GM12878 (cell line): Measurements from ENCODE around the gene SLC23A2. TPM values are rescaled to one million over a fixed set of nuclear protein-coding genes. Genes with fewer than 3 reads are reported as not detected.
A peak's percentile ranks its signal among the peaks of the same experiment; 100 is the strongest.

Source experiments
- ATAC-seq: fragments of 200-7000 bp; cut with Tn5 transposase; 3 replicates; pipeline ENCODE4 v1.9.1; 2020; ENCODE audit warnings: mild to moderate bottlenecking, moderate library complexity
- BruUV-seq: library from RNA; stranded (reverse); fragments of 400-500 nt; replicated peaks from 2 replicates; lab custom pipeline; 2021; lab: Mats Ljungman, UMichigan
- CTCF ChIA-PET: fragments of 300-600 bp; sonication (Branson Sonifier 250); formaldehyde crosslinking; extraction: SDS; loops from one replicate; lab custom pipeline; 2021; ENCODE audit warnings: inconsistent platforms; lab: Yijun Ruan, JAX
- POLR2A ChIA-PET: fragments of 350-600 bp; formaldehyde crosslinking; extraction: SDS; loops from one replicate; lab custom pipeline; 2021; ENCODE audit warnings: inconsistent platforms; lab: Charles Lee
- RAD21 ChIA-PET: fragments of 300-600 bp; sonication (Branson Sonifier 250); formaldehyde crosslinking; loops from one replicate; lab custom pipeline; 2023; ENCODE audit warnings: antibody characterized with exemption; ENCODE audit not compliant: unreplicated experiment; lab: Charles Lee
- SMC1A ChIA-PET: fragments of 300-600 bp; sonication (Branson Sonifier 250); formaldehyde crosslinking; loops from one replicate; lab custom pipeline; 2023; ENCODE audit not compliant: unreplicated experiment, uncharacterized antibody; lab: Charles Lee
- DNase-seq: peaks from one replicate; pipeline ENCODE4 v3.0.0-alpha.2; 2011; ENCODE audit warnings: low read depth, low spot score
- FAIRE-seq: peaks from 3 replicates; lab custom pipeline; 2011; peaks lifted over from hg19 to GRCh38; lab: Jason Lieb, UNC
- H2AFZ ChIP-seq: 2 replicates; pipeline ENCODE4 v1.6.0; 2011; ENCODE audit warnings: low read depth, low read length, control low read depth; ENCODE audit not compliant: control insufficient read depth
- H3K27ac ChIP-seq: 2 replicates; pipeline ENCODE4 v1.5.1; 2011; ENCODE audit warnings: control low read depth; ENCODE audit not compliant: control insufficient read depth, insufficient read depth
- H3K27me3 ChIP-seq, 2 experiments: replicated peaks in 1 of 2; 2 replicates each; pipeline versions ENCODE4 v1.6.0 to v1.6.1; 2011; ENCODE audit warnings: low read length in 1 of 2; ENCODE audit not compliant: control insufficient read depth in 2 of 2, insufficient read depth in 2 of 2
- H3K36me3 ChIP-seq, 2 experiments: 2 replicates each; pipeline ENCODE4 v1.5.1; 2011; ENCODE audit warnings: low read length in 1 of 2; ENCODE audit not compliant: control insufficient read depth in 2 of 2, insufficient read depth in 2 of 2
- H3K4me1 ChIP-seq: 2 replicates; pipeline ENCODE4 v1.6.1; 2011; ENCODE audit warnings: mild to moderate bottlenecking, low read length, moderate library complexity, mixed read lengths; ENCODE audit not compliant: control insufficient read depth, insufficient read depth
- H3K4me2 ChIP-seq: 2 replicates; pipeline ENCODE4 v1.6.0; 2011; ENCODE audit warnings: control low read depth; ENCODE audit not compliant: control insufficient read depth, insufficient read depth
- H3K4me3 ChIP-seq: fragments of 200-600 bp; sonication (generic); 2 replicates; pipeline ENCODE4 v1.5.1; 2016
- H3K79me2 ChIP-seq: 2 replicates; pipeline ENCODE4 v1.6.0; 2011; ENCODE audit warnings: low read length; ENCODE audit not compliant: control insufficient read depth, insufficient read depth
- H3K9ac ChIP-seq: 2 replicates; pipeline ENCODE4 v1.8.0; 2011; ENCODE audit warnings: low read length, control low read depth, mixed read lengths; ENCODE audit not compliant: control insufficient read depth, insufficient read depth
- H3K9me3 ChIP-seq: replicated peaks from 3 replicates; pipeline ENCODE4 v1.5.1; 2011; ENCODE audit warnings: mild to moderate bottlenecking, low read length; ENCODE audit not compliant: control insufficient read depth, insufficient read depth
- H4K20me1 ChIP-seq: 2 replicates; pipeline ENCODE4 v1.6.0; 2011; ENCODE audit not compliant: control insufficient read depth, insufficient read depth
- CUX1 ChIP-seq: IDR thresholded peaks from 2 replicates; pipeline ENCODE4 v1.6.1; 2012; ENCODE audit warnings: improper control_type of control experiment, low read depth, low read length; ENCODE audit not compliant: insufficient replicate concordance
- GATAD2B ChIP-seq: fragments of 450-650 bp; conservative IDR thresholded peaks from 2 replicates; pipeline ENCODE4 v1.6.1; 2017; ENCODE audit warnings: low read depth, mild to moderate bottlenecking, moderate library complexity
- IKZF2 ChIP-seq, 2 experiments: fragments of 450-650 bp; IDR thresholded peaks; 2 replicates each; pipeline ENCODE4 v1.6.1; 2017; ENCODE audit warnings: mild to moderate bottlenecking in 2 of 2, moderate library complexity in 2 of 2
- RCOR1 ChIP-seq: conservative IDR thresholded peaks from 2 replicates; pipeline ENCODE4 v1.6.1; 2012; ENCODE audit warnings: low read depth, low read length, improper control_type of control experiment
- SMAD5 ChIP-seq: IDR thresholded peaks from 2 replicates; pipeline ENCODE4 v1.6.1; 2016; ENCODE audit warnings: antibody characterized with exemption, low read depth
- SMARCA5 ChIP-seq: fragments of 450-650 bp; IDR thresholded peaks from 2 replicates; pipeline ENCODE4 v1.6.1; 2017; ENCODE audit warnings: mild to moderate bottlenecking
- STAT3 ChIP-seq: IDR thresholded peaks from 2 replicates; pipeline ENCODE4 v1.6.1; 2011; ENCODE audit warnings: low read depth, low read length, improper control_type of control experiment
- ZNF384 ChIP-seq: IDR thresholded peaks from 2 replicates; pipeline ENCODE4 v1.6.1; 2012; ENCODE audit warnings: low read depth, mild to moderate bottlenecking, low read length, improper control_type of control experiment, borderline replicate concordance
- WGBS: methylation state at CpG from one replicate; pipeline ENCODE4 v1.1.6; 2016; ENCODE audit warnings: low lambda C conversion rate; ENCODE audit not compliant: insufficient replicate concordance, insufficient coverage; ENCODE audit errors: missing lambda C conversion rate; 5-methylcytosine and 5-hydroxymethylcytosine counted together
- in situ Hi-C: fragments of 300-500 bp; cut with MboI; formaldehyde crosslinking; loops from 9 replicates; pipeline ENCODE4 v1.14.3; 2018; ENCODE audit warnings: mixed read lengths
- intact Hi-C: fragments of 100-400 bp; cut with micrococcal nuclease; formaldehyde crosslinking; loops from one replicate; pipeline ENCODE4 v1.14.2; 2022; ENCODE audit not compliant: unreplicated experiment
- polyA plus RNA-seq, 11 experiments: library from polyadenylated mRNA; depleted of rRNA in 4 of 11; unstranded in 6 of 11; stranded (reverse) in 5 of 11; fragments of >200 nt; fragmentation: Nextera tagmentation in 4 of 11; fragmentation: Illumina TruSeq in 1 of 11; extraction: Ambion mirVana in 4 of 11; extraction: Trizol in 1 of 11; gene quantifications; 1 replicate in 1 of 11; 2 replicates in 10 of 11; pipeline versions ENCODE4 v1.2.1 to v1.2.3, GENCODE V29; 2011 to 2016; ENCODE audit warnings: inconsistent platforms in 2 of 11, missing spikeins in 2 of 11, low read depth in 1 of 11
- total RNA-seq, 4 experiments: library from RNA; depleted of rRNA in 3 of 4; stranded (reverse); fragments of >200 nt in 3 of 4; fragmentation: Illumina TruSeq in 1 of 4; extraction: Trizol in 1 of 4; gene quantifications; 2 replicates each; pipeline versions ENCODE4 v1.2.1 to v1.2.3, GENCODE V29; 2013 to 2021
- TF ChIP-seq, protein P1 (sequence below): IDR thresholded peaks from 2 replicates; pipeline ENCODE4 v1.6.1; 2011; ENCODE audit warnings: borderline replicate concordance, low read depth, mild to moderate bottlenecking, moderate library complexity, low read length; ENCODE audit not compliant: insufficient read depth, poor library complexity, severe bottlenecking

The SLC23A2 gene
- total and polyA plus RNA-seq, 10 of the 15 experiments (the other 5 are each of a cell fraction or from before 2014, with no cell fraction given), result 4.4 to 56.1 (median 35.5) TPM

GRCh38 chr20:4821590-4821989 is 179.7 kb downstream of the SLC23A2 start:
- Histone ChIP-seq H3K27me3 (no peaks in the 10 kb centered on the region), H3K4me2 (peak overlapping the region; percentile 30), H3K9me3 (no peaks in the 10 kb centered on the region), H3K9ac (peak overlapping the region; percentile 70), H3K4me1 (peaks cover 16% of the 10 kb centered on the region), H2AFZ (no peak overlapping the region), H3K36me3 (peaks cover 0 to 2% of the 10 kb centered on the region in 2 experiments; a peak in 2 of 4 replicates), H3K4me3 (peak overlapping the region; percentile 93), H4K20me1 (no peaks in the 10 kb centered on the region), H3K79me2 (peaks cover 15% of the 10 kb centered on the region), H3K27ac (peak overlapping the region; percentile 73)
- FAIRE-seq (peak; percentile 35), DNase-seq (no peak), ATAC-seq (no peak)
- ChIA-PET SMC1A (interaction anchor here (0.8 kb wide), 1 partner anchor 121 kb away, joined by 3 read pairs; no protein-coding TSS in a partner anchor), CTCF (interaction anchor here (0.6 kb wide), 1 partner anchor 1505 kb away, joined by 4 read pairs; no protein-coding TSS in a partner anchor), RAD21 (no interaction called here), POLR2A (no interaction called here)
- in situ Hi-C loops, result no loop called here
- no TSS peak for BruUV-seq
- intact Hi-C loops, result no loop called here
- TF ChIP-seq RCOR1 (no peak), SMARCA5 (no peak)
- WGBS, result 16% methylated on average over 5 of the region's 5 CpGs

DNA sequence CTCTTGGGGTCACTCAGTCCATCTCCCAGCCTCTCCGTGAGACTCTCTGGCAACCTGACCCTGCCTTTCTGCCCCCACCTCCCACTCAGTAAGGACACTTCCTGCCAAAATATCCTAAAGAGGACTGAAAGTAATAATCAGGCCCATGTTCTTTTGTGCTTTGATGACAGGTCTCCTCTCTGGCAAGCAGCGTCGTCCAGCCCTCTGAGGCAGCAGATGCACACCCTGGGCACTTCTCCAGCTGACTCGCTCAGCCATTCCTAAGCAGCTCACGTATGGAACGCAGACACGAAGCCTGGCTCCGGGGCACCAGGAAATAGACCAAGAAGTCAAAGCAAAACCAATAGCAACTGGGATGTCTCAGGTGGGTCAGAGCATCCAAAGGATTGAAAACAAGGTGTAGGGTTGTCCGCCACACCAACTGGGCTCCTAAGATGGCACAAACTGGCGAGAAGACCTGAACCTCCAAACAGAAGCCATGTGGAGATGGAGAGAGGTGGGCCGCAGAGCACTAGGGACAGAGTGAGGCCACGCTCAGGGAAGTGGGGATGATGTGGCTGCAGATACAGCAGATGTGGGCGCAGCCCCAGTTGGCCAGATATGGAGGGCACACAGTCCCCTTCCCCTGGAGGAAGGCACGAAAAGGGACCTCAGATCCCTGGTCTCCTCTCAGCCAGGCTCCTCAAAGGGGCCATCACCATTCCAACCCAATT is 180.3 kb downstream of the SLC23A2 start:
- Histone ChIP-seq H4K20me1 (no peaks in the 10 kb centered on the region), H3K9ac (peak overlapping the region; percentile 70), H3K4me1 (peaks cover 18% of the 10 kb centered on the region), H3K79me2 (peaks cover 15% of the 10 kb centered on the region), H3K4me2 (peak overlapping the region; percentile 30), H2AFZ (no peak overlapping the region), H3K27ac (no peak overlapping the region), H3K27me3 (no peaks in the 10 kb centered on the region), H3K4me3 (peak overlapping the region; percentile 93; the same call in 1 of the 2 replicates), H3K9me3 (no peaks in the 10 kb centered on the region), H3K36me3 (peaks cover 0 to 2% of the 10 kb centered on the region in 2 experiments; a peak in 2 of 4 replicates)
- FAIRE-seq, result no peak
- in situ Hi-C loops (no loop called here), intact Hi-C loops (no loop called here)
- WGBS, result 40% methylated on average over 14 of the region's 14 CpGs
- RAD21 ChIA-PET, result interaction anchor here (0.8 to 1.2 kb wide), 2 partner anchors 17 to 59 kb away, joined by 3 to 4 read pairs; no protein-coding TSS in a partner anchor
- no TSS peak for BruUV-seq
- no peak for ATAC-seq
- POLR2A ChIA-PET, result interaction anchor here (0.6 kb wide), 1 partner anchor 36 kb away, joined by 4 read pairs; no protein-coding TSS in a partner anchor
- no peak for DNase-seq
- SMC1A ChIA-PET, result interaction anchor here (1.7 to 1.8 kb wide), 4 partner anchors 96 to 152 kb away, joined by 4 to 7 read pairs (median 5); no protein-coding TSS in a partner anchor
- CTCF ChIA-PET, result interaction anchor here (1.5 to 2.2 kb wide), 3 partner anchors 12 to 129 kb away, joined by 3 to 8 read pairs (median 5); no protein-coding TSS in a partner anchor
- TF ChIP-seq GATAD2B, result no peak
- no peak for TF ChIP-seq STAT3
- no peak for TF ChIP-seq IKZF2 (IDR thresholded peaks at IDR 0.05)
- TF ChIP-seq, protein P1, sequence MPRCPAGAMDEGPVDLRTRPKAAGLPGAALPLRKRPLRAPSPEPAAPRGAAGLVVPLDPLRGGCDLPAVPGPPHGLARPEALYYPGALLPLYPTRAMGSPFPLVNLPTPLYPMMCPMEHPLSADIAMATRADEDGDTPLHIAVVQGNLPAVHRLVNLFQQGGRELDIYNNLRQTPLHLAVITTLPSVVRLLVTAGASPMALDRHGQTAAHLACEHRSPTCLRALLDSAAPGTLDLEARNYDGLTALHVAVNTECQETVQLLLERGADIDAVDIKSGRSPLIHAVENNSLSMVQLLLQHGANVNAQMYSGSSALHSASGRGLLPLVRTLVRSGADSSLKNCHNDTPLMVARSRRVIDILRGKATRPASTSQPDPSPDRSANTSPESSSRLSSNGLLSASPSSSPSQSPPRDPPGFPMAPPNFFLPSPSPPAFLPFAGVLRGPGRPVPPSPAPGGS, result no peak
- no peak for TF ChIP-seq SMAD5
- TF ChIP-seq ZNF384, result no peak
- TF ChIP-seq CUX1, result no peak
